OCI-LY1 (cell line): ENCODE measurements around the gene MARK1.

Experiments
- CTCF ChIP-seq: fragments of 200-600 bp; sonication (generic), shearing (Covaris generic); IDR thresholded peaks from 2 replicates; pipeline ENCODE4 v1.5.1; 2017; ENCODE audit warnings: mild to moderate bottlenecking, antibody characterized with exemption, low read length, moderate library complexity, mixed read lengths
- EZH2 ChIP-seq: fragments of 200-600 bp; sonication (generic), shearing (Covaris generic); IDR thresholded peaks from 2 replicates; pipeline ENCODE4 v1.8.0; 2017; ENCODE audit warnings: borderline replicate concordance, mixed run types, mild to moderate bottlenecking, antibody characterized with exemption, low read length, moderate library complexity, mixed read lengths

DNA sequence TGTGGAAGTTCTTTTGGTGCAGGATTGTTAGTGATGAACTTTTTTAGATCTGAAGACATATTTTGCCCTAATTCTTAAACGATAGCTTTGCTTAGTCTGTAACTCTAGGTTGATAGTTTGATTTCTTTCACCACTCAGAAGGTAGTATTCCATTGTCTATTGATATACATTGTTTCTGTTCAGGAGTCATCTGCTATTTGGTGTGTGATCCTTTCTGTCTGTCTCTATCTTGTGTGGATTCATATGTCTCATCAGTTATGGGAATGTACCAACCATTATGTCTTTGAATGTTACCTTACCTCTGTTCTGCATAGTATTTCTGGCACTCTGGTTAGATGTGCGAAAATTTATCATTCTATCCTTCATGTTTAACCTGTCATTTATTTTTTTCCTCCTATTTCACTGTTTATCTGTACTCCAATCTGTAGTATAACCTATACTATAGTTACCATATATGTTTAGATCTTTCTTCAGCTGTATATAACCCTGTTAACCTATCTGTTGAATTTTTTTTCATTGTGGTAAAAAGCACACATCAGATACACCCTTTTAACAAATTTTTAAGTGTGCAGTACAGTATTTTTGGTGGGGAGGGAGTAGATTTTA is 5.7 kb downstream of the MARK1 start:
- TF ChIP-seq CTCF (no peak), EZH2 (no peak)
